Stimulated activated naive B cell treated with anti-CD40 and anti-IgM and Interleukin-4, amounts not matched to agents 10 μg/mL and 1 μg/mL and 100 μg/mL, for 72 hours (primary cell): ENCODE measurements around the gene ABLIM2.
A peak's percentile ranks its signal among the peaks of the same experiment; 100 is the strongest.

Source experiments
- ATAC-seq, 2 donors: fragments of 150-1000 bp; cut with Tn5 transposase; replicated peaks; 2 replicates each; pipeline ENCODE4 v1.10.0; 2021; ENCODE audit warnings: moderate library complexity in 1 of 2
- DNase-seq: peaks from one replicate; pipeline ENCODE4 v3.0.0; 2021
- H3K27ac Mint-ChIP-seq: one replicate; pipeline ENCODE4 v1.8.0; 2022; ENCODE audit warnings: mild to moderate bottlenecking, mixed read lengths
- H3K27me3 Mint-ChIP-seq, 2 donors: one replicate each; pipeline ENCODE4 v1.8.0; 2022; ENCODE audit warnings: mixed read lengths in 2 of 2
- H3K36me3 Mint-ChIP-seq, 2 donors: one replicate each; pipeline ENCODE4 v1.8.0; 2022; ENCODE audit warnings: mixed read lengths in 2 of 2, mild to moderate bottlenecking in 1 of 2
- H3K4me1 Mint-ChIP-seq, 2 donors: one replicate each; pipeline ENCODE4 v1.8.0; 2022; ENCODE audit warnings: mixed read lengths in 2 of 2, mild to moderate bottlenecking in 1 of 2
- H3K4me3 Mint-ChIP-seq, 2 donors: one replicate each; pipeline ENCODE4 v1.8.0; 2022; ENCODE audit warnings: mild to moderate bottlenecking in 2 of 2, mixed read lengths in 2 of 2, moderate library complexity in 1 of 2
- H3K9me3 Mint-ChIP-seq, 2 donors: one replicate each; pipeline ENCODE4 v1.8.0; 2022; ENCODE audit warnings: mixed read lengths in 2 of 2, mild to moderate bottlenecking in 1 of 2

The ABLIM2 gene

DNA sequence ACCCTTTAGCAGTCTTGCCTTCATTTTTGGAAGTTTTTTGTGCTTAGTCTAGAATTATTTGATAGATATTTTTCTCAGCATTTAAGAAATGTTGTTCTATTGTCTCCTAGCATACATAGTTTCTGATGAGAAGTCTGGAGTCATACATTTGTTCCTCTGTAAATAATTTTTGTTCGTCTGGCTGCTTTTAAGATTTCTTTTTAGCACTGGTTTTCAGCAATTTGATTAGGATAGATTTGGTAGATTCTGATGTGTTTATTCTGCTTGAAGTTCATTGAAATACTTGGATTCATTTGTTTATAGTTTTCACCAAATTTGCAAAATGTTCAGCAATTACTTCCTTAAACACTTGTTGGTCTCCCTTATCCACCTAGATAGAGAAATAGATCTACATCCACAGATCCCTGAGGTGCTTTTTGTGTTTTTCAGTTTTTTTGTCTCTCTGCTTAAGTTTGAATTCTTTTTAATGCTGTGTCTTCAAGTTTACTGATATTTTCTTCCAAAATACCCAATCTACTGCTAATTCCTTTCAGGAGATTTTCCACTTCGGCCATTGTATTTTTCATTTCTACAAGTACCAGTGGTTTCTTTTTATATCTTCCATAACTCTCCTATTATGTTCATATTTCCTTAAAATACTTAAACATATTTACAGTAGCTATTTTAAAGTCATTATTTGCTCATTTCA lies 64.9 kb downstream of the ABLIM2 start:
- no peak overlapping the region for H3K4me3 Mint-ChIP-seq
- H3K27ac Mint-ChIP-seq: no peak overlapping the region
- peaks cover 17 to 23% of the 10 kb centered on the region in 2 donors for H3K9me3 Mint-ChIP-seq
- H3K36me3 Mint-ChIP-seq: peaks cover 32 to 38% of the 10 kb centered on the region in 2 donors
- DNase-seq (no peak), ATAC-seq (no peak)
- no peaks in the 10 kb centered on the region for H3K27me3 Mint-ChIP-seq
- peaks cover 2 to 4% of the 10 kb centered on the region in 2 donors for H3K4me1 Mint-ChIP-seq

DNA sequence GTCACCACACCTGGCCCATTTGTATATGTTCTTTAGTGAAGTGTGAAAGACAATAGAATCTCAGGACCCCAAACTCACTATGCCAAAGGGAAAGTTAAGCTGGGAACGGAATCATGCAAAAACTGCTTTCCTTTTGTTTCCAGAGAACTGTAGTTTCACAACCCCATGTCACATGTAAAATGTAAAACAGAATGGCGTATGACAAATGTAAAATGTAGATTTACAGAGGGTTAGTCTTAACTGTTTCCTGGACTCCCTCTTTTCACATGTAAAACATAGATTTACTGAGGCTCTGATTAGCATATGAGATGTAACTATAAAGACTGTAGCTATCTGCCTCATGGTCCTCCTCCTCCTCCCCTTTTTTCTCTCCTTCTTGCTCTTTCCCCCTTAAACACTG lies 66.3 kb downstream of the ABLIM2 start:
- H3K4me3 Mint-ChIP-seq: no peak overlapping the region
- H3K36me3 Mint-ChIP-seq: peaks cover 27 to 33% of the 10 kb centered on the region in 2 donors

DNA sequence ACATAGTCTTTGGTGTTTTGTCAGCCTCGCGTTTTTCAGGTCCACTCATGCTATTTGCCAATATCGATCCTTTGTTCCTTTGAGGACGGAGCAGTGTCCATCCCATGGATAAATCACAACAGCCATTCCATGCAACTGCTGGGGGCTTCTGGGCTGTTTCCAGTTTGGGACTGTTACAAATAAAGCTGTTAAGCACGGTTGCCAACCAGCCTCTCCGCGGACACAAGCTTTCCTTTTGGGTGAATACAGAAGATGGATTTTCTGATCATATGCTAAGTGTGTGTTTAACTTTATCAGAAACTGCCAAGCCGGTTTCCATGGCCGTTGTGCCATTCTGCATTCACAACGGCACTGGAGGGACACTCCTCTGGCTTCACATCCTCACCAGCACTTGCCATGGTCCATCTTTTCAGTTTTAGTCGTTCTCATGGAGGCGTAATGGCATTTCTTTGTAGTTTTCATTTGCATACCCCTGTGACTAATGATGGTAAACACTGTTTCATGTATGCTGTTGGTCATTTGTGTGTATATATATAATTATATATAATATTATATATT lies 67.8 kb downstream of the ABLIM2 start:
- H3K36me3 Mint-ChIP-seq: peaks cover 20 to 23% of the 10 kb centered on the region in 2 donors
- ATAC-seq: no peak
- H3K9me3 Mint-ChIP-seq: peaks cover 15 to 20% of the 10 kb centered on the region in 2 donors
- H3K27me3 Mint-ChIP-seq: no peaks in the 10 kb centered on the region
- H3K4me3 Mint-ChIP-seq: no peak overlapping the region
- H3K4me1 Mint-ChIP-seq: peaks cover 4 to 7% of the 10 kb centered on the region in 2 donors
- DNase-seq: no peak
- H3K27ac Mint-ChIP-seq: no peak overlapping the region

More for the DNA sequence above, 66.3 kb downstream of the ABLIM2 start:
- peaks cover 2 to 4% of the 10 kb centered on the region in 2 donors for H3K4me1 Mint-ChIP-seq
- no peak for DNase-seq
- H3K27me3 Mint-ChIP-seq: no peaks in the 10 kb centered on the region
- no peak overlapping the region for H3K27ac Mint-ChIP-seq
- peaks cover 17 to 23% of the 10 kb centered on the region in 2 donors for H3K9me3 Mint-ChIP-seq
- no peak for ATAC-seq

DNA sequence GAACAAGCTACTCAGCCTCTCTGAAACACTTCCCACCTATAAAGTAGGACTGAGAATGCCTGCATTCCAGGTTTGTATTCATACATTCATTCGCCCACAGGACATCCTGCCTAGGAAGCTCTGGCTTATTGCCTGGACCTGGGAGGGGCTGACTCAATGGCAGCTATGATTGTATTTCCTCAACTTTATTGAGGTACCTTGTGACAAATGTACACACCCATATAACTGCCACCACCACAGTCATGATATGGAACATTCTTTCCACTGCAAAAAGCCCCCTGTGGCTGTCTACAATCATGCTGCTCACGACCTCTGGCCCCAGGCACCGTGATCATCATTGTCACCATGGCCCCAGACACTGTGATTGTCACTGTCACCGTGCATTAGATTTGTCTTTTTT lies 68.3 kb downstream of the ABLIM2 start:
- ATAC-seq (peak; percentile 59 to 66), DNase-seq (no peak)
- Mint-ChIP-seq H3K9me3 (peaks cover 15 to 17% of the 10 kb centered on the region in 2 donors), H3K36me3 (peaks cover 16 to 19% of the 10 kb centered on the region in 2 donors), H3K4me3 (no peak overlapping the region), H3K27ac (no peak overlapping the region), H3K4me1 (peaks cover 6 to 11% of the 10 kb centered on the region in 2 donors), H3K27me3 (no peaks in the 10 kb centered on the region)

DNA sequence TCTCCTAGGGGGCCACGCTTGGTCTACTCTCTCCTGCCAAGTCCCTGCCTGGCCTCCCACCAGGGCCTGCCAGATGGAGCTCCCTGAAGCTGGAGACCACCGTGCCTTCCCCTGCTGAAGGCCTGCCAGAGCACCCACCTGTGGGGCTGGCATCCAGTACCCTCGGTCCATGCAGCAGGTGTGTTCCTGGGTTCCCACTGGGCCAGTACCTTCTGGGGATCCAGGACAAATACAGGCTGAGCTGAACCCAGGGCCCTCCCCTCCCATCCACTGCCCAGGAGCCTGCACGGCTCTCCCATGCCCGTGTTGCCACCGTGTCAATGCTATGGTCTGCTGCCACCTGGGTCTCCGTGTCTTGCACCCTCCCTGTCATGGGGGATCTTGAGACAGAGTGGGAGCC lies 68.8 kb downstream of the ABLIM2 start:
- Mint-ChIP-seq H3K27me3 (no peaks in the 10 kb centered on the region), H3K4me3 (no peak overlapping the region), H3K9me3 (peaks cover 14% of the 10 kb centered on the region in 2 donors), H3K36me3 (peaks cover 13 to 18% of the 10 kb centered on the region in 2 donors), H3K4me1 (peaks cover 5 to 8% of the 10 kb centered on the region in 2 donors), H3K27ac (no peak overlapping the region)
- no peak for DNase-seq
- no peak for ATAC-seq

DNA sequence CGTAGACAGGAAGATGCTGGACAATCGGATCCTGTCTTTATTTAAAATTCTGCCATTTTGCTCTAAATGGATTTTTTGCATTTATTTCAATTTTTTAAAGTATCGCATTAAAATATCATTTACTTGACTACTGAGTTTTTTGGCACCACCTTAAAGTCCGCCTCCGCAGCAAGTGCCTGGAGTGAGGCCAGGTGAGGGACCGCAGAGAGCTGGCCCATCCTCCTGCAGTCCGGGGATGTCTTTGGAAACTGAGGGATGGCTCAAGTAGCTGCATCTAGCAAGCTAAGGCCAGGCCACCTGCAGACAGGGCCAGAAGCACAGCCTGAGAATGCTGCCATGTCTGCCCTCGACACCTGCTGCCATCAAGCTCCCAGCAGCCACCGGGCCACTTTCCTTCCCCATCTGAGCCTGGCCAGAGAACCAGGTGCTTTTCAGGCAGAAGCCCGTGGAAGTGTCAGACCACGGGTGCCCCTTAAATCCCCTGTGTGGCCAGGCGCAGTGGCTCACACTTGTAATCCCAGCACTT lies 69.6 kb downstream of the ABLIM2 start:
- H3K9me3 Mint-ChIP-seq: peaks cover 8 to 10% of the 10 kb centered on the region in 2 donors
- no peak overlapping the region for H3K4me3 Mint-ChIP-seq
- no peak overlapping the region for H3K27ac Mint-ChIP-seq
- peaks cover 4 to 6% of the 10 kb centered on the region in 2 donors for H3K4me1 Mint-ChIP-seq
- no peaks in the 10 kb centered on the region for H3K27me3 Mint-ChIP-seq
- H3K36me3 Mint-ChIP-seq: peaks cover 7 to 13% of the 10 kb centered on the region in 2 donors
- ATAC-seq (no peak), DNase-seq (no peak)

DNA sequence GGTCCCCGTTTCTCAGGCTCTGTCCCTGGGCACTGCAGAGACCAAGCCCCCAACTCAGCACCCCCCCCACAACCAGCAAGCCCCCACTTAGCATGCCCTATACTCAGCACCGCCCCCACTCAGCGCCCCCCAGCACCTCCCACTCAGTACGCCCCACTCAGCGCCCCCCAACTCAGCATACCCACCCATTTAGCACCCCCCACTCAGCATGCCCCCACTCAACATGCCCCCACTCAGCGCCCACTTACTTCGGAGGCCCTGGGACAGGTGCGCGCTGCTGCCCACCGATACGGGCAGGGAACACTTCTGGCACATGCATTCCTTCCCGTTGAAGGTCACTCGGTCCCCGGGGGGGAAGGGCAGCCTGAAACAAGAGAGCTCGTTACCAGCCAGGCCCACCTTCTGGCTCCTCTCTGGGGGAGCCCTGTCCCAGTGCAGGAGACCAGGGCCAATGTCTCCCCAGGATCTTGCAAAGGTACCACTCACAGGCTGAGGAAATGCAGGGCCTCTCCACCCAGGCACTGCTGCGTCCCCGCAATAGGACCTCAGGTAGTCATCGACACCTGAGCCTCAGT lies 70.6 kb downstream of the ABLIM2 start:
- H3K27ac Mint-ChIP-seq: no peak overlapping the region
- H3K4me1 Mint-ChIP-seq: peaks cover 4 to 6% of the 10 kb centered on the region in 2 donors
- H3K4me3 Mint-ChIP-seq: no peak overlapping the region
- ATAC-seq (no peak), DNase-seq (no peak)
- peaks cover 0 to 3% of the 10 kb centered on the region in 2 donors for H3K9me3 Mint-ChIP-seq
- no peaks in the 10 kb centered on the region for H3K27me3 Mint-ChIP-seq
- H3K36me3 Mint-ChIP-seq: peaks cover 0 to 7% of the 10 kb centered on the region in 2 donors

DNA sequence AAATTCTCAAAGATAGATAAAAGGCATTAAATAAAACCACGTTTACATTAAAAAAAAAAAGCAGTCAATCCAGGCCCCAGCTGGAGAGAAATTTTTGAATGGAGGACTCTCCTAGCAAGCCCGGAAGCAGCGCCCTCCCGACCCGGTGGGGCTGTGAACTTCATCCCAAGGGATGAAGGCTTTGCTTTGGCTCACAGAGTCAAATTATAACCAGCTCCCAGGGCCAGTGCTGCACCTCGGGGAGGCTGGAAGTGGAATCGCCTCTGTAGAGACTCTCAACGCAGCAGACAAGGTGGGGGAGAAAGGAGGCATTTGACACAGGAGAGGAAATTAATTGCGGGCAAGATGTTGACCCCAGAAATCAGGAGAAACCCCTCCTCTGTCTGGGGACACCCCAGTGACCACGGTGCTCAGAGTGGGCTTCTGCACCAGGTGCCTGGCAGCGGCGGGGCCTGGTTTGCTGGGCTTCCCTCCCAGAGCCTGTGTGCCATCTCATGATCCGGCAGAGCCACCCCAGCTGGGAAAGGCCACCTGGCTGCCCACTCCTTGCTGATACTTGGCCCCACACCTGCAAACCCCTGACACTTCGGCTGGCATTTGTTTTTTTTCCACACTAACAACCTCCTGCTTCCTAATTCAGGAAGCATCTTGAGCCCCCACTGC lies 71.7 kb downstream of the ABLIM2 start:
- H3K27ac Mint-ChIP-seq: no peak overlapping the region
- DNase-seq: no peak
- no peak overlapping the region for H3K4me3 Mint-ChIP-seq
- H3K9me3 Mint-ChIP-seq: no peaks in the 10 kb centered on the region
- ATAC-seq: no peak
- peaks cover 4 to 6% of the 10 kb centered on the region in 2 donors for H3K4me1 Mint-ChIP-seq
- H3K36me3 Mint-ChIP-seq: peaks cover under 1 to 4% of the 10 kb centered on the region in 2 donors
- peaks cover 0 to 2% of the 10 kb centered on the region in 2 donors for H3K27me3 Mint-ChIP-seq

DNA sequence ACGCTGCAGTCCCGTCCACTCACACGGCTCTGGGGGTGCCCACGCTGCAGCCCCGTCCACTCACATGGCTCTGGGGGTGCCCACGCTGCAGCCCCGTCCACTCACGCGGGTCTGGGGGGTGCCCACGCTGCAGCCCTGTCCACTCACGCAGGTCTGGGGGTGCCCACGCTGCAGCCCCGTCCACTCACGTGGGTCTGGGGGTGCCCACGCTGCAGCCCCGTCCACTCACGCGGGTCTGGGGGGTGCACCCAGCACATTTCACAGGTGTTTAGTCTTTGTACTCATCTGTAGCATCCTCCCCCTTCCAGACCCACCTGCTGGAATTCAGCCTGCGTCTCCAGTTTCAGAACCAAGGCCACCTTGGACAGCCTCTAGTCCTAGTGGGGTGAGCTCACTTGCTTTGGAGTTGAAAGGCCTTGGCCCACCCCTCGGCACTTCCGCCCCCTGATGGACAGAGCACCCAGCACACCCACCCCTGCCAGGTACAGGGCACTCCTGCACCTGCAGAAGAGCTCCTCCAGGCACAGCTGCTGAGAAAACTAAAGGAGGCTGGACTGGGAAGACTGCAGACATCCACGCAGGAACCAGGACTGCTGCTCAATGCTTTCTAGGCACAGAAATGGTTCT lies 73.0 kb downstream of the ABLIM2 start:
- Mint-ChIP-seq H3K27ac (no peak overlapping the region), H3K4me1 (peaks cover 4 to 6% of the 10 kb centered on the region in 2 donors), H3K36me3 (peaks cover 4 to 7% of the 10 kb centered on the region in 2 donors), H3K9me3 (no peaks in the 10 kb centered on the region), H3K27me3 (peaks cover 0 to 10% of the 10 kb centered on the region in 2 donors), H3K4me3 (peak overlapping the region in 1 of 2 donors; percentile 35)
- DNase-seq (no peak), ATAC-seq (peak; percentile 19 to 25)

DNA sequence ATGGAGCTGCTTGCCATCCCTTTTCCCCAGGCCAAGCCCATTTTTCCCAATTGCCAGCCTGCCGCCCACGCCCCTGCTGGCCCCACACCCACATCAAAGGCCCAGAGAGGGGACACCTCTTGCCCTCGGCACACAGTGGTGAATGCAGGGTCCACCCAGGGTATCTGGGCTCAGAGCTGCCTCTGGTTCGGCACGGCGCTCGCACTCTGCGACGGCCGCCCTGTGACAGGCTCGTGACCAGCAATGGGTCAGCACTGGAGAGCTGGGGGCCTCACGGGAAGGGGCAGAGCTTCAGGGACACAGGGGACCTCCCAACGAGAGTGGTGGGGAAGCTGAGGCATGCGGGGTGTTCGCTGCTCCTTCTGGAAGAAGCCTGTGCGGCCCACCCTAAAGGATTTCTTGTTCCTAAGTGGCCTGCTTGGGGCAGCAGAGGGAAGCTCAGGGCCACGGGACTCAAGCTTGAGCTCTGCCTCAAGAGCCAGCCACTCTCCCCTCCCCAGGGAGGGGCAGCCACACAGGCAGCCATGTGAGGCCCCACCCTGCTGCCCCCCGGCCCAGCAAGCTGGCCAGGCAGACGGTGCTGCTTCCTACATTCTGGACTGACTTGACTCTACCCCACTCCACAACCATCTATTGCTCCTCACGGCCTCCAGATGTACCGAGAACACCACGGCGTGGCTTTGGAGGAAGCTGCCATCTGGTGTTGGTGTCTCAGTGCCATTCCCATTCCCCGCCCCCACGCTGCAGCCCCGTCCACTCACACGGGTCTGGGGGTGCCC lies 73.7 kb downstream of the ABLIM2 start:
- peaks cover 4 to 5% of the 10 kb centered on the region in 2 donors for H3K36me3 Mint-ChIP-seq
- H3K9me3 Mint-ChIP-seq: no peaks in the 10 kb centered on the region
- no peak for DNase-seq
- H3K4me3 Mint-ChIP-seq: no peak overlapping the region
- no peak for ATAC-seq
- H3K4me1 Mint-ChIP-seq: peaks cover 4 to 8% of the 10 kb centered on the region in 2 donors
- no peak overlapping the region for H3K27ac Mint-ChIP-seq
- peaks cover 0 to 10% of the 10 kb centered on the region in 2 donors for H3K27me3 Mint-ChIP-seq

DNA sequence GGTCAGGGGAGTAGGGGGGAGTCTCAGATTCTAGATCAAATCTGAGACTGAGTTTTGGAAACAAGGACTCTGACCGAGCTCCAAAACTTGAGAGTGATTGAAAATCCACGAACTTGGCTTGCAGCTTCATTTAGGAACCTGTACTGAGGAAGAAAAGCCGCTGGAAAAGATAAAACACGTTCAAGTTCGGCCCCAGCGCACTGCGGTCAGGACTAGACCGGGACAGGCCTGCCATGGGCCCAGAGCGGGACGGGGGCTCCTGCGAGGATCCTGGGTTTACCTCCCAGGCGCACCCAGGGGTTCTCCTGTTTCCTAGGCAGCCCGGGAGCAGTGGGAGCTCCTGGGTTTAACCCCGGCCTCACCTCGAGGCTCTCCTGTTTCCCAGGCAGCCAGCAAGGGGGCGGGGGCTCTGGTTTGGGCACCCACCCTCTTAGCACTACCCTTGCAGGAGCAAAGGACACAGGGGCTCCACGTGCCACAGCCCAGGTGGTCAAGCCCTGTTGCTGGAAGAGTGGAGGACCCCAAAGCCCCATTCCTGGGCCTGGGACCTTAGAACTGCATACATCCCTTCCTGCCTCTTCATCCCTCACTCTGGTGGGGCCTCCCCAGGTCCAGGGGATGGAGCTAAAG lies 74.5 kb downstream of the ABLIM2 start:
- Mint-ChIP-seq H3K4me1 (peaks cover 5 to 16% of the 10 kb centered on the region in 2 donors), H3K27me3 (peaks cover 0 to 10% of the 10 kb centered on the region in 2 donors), H3K36me3 (peaks cover 6 to 8% of the 10 kb centered on the region in 2 donors), H3K27ac (no peak overlapping the region), H3K4me3 (no peak overlapping the region), H3K9me3 (no peaks in the 10 kb centered on the region)
- DNase-seq (no peak), ATAC-seq (no peak)

DNA sequence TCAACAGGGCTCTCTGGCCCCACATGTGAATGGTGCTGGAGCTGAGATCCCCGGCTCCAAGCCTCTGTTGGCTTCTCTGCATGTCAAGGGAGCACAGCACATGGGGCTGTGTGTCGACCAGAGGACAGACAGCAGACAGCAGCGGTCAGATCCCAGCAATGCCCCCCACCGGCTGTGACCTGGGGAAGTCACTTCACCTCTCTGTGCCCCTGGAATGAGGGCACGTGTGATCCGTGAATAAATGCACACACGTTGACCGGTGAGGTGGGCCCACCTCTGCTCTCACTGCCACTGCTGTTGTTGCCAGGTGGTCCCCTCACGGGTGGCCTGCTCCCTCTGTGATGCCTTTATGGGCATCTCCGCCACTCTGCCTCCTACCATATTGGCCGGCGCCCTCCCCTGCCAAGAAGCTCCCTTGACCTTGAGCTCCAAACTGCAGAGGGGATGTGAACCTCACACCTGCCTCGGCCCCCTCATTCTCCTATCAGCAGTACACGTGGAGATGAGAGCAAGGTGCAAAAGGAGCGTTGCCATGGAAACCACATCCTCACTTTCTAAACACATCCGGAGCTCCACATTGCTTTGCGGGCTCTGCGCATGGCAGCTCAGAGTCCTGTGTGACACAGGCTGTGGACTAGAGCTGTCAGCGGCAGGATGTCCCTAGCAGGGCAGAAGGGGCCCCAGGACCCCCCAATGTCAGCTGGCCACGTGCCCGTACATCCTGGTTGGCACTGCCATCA lies 75.4 kb downstream of the ABLIM2 start:
- DNase-seq: no peak
- ATAC-seq: no peak
- Mint-ChIP-seq H3K27ac (no peak overlapping the region), H3K4me3 (no peak overlapping the region), H3K36me3 (peaks cover 6 to 8% of the 10 kb centered on the region in 2 donors), H3K4me1 (peaks cover 5 to 19% of the 10 kb centered on the region in 2 donors), H3K27me3 (peaks cover 0 to 10% of the 10 kb centered on the region in 2 donors), H3K9me3 (no peaks in the 10 kb centered on the region)
